NCI-H1417 treated with DMSO at 0.1 percent for 48 hours (cell line): ENCODE data around the gene L3MBTL4.

ENCODE experiments used
- DNase-seq: peaks from one replicate; lab custom pipeline; 2025; lab: John Stamatoyannopoulos, UW

L3MBTL4 gene

GRCh38 chr18:5986257-5986931, 428.3 kb downstream of the L3MBTL4 start:
- no peak for DNase-seq

GRCh38 chr18:5984245-5984644, 430.5 kb downstream of the L3MBTL4 start:
- no peak for DNase-seq

- DNase-seq, result no peak
Measured at GRCh38 chr18:5983488-5983887, 431.2 kb downstream of the L3MBTL4 start.

GRCh38 chr18:5982332-5982731, 432.4 kb downstream of the L3MBTL4 start:
- no peak for DNase-seq

- DNase-seq, result no peak
Measured at GRCh38 chr18:5980721-5981120, 434.0 kb downstream of the L3MBTL4 start.

GRCh38 chr18:5979971-5980457, 434.7 kb downstream of the L3MBTL4 start:
- DNase-seq, result no peak

GRCh38 chr18:5979176-5979888, 435.4 kb downstream of the L3MBTL4 start:
- DNase-seq, result no peak

GRCh38 chr18:5977022-5977421, 437.7 kb downstream of the L3MBTL4 start:
- no peak for DNase-seq

- no peak for DNase-seq
Measured at GRCh38 chr18:5975111-5976002, 439.4 kb downstream of the L3MBTL4 start.

- DNase-seq, result no peak
Measured at GRCh38 chr18:5974696-5975095, 440.0 kb downstream of the L3MBTL4 start.

GRCh38 chr18:5973099-5973498, 441.6 kb downstream of the L3MBTL4 start:
- DNase-seq, result no peak

- no peak for DNase-seq
Measured at GRCh38 chr18:5972298-5972697, 442.4 kb downstream of the L3MBTL4 start.

- DNase-seq, result no peak
Measured at GRCh38 chr18:5969989-5970403, 444.7 kb downstream of the L3MBTL4 start.

- DNase-seq, result no peak
Measured at GRCh38 chr18:5969355-5969988, 445.2 kb downstream of the L3MBTL4 start.

- DNase-seq, result no peak
Measured at GRCh38 chr18:5967666-5968065, 447.0 kb downstream of the L3MBTL4 start.

- no peak for DNase-seq
Measured at GRCh38 chr18:5967007-5967406, 447.7 kb downstream of the L3MBTL4 start.

- DNase-seq, result no peak
Measured at GRCh38 chr18:5966514-5966913, 448.2 kb downstream of the L3MBTL4 start.

- DNase-seq, result no peak
Measured at GRCh38 chr18:5964996-5965395, 449.7 kb downstream of the L3MBTL4 start.

GRCh38 chr18:5964596-5964995, 450.1 kb downstream of the L3MBTL4 start:
- no peak for DNase-seq

GRCh38 chr18:5964108-5964507, 450.6 kb downstream of the L3MBTL4 start:
- DNase-seq, result no peak

- DNase-seq, result no peak
Measured at GRCh38 chr18:5963267-5963666, 451.4 kb downstream of the L3MBTL4 start.

- DNase-seq, result no peak
Measured at GRCh38 chr18:5962362-5962761, 452.3 kb downstream of the L3MBTL4 start.
